CD14-positive monocyte (primary cell): Measurements from ENCODE around the gene RBM11. TPM values are rescaled to one million over a fixed set of nuclear protein-coding genes. Genes with fewer than 3 reads are reported as not detected.

Experiments used
- DNase-seq, 3 donors: peaks; one replicate each; pipeline ENCODE4 v3.0.0-alpha.2; 2011 to 2022
- H2AFZ ChIP-seq: 2 replicates; pipeline ENCODE4 v1.6.0; 2012; ENCODE audit warnings: mild to moderate bottlenecking, low read depth, low read length, inconsistent platforms; ENCODE audit not compliant: insufficient read depth, poor library complexity, severe bottlenecking
- H3K27ac ChIP-seq, 2 donors: 1 replicate in 1 of 2; 2 replicates in 1 of 2; pipeline ENCODE4 v1.5.1; 2012 to 2013; ENCODE audit warnings: low read length in 2 of 2, control low read depth in 1 of 2, inconsistent platforms in 1 of 2, low read depth in 1 of 2, mild to moderate bottlenecking in 1 of 2
- H3K27me3 ChIP-seq, 2 donors: one replicate each; pipeline versions ENCODE4 v1.6.0 to v1.6.1; 2011 to 2013; ENCODE audit warnings: low read length in 2 of 2; ENCODE audit not compliant: control insufficient read depth in 2 of 2, insufficient read depth in 2 of 2
- H3K36me3 ChIP-seq, 2 donors: replicated peaks in 1 of 2; 1 replicate in 1 of 2; 2 replicates in 1 of 2; pipeline versions ENCODE4 v1.5.1 to v1.6.1; 2012 to 2013; ENCODE audit warnings: low read length in 2 of 2, control low read depth in 1 of 2, inconsistent platforms in 1 of 2, mild to moderate bottlenecking in 1 of 2; ENCODE audit not compliant: insufficient read depth in 2 of 2, control insufficient read depth in 1 of 2
- H3K4me1 ChIP-seq, 2 donors: 1 replicate in 1 of 2; 2 replicates in 1 of 2; pipeline versions ENCODE4 v1.5.1 to v1.6.1; 2012 to 2013; ENCODE audit warnings: low read length in 2 of 2, control low read depth in 1 of 2, inconsistent platforms in 1 of 2, mild to moderate bottlenecking in 1 of 2, moderate library complexity in 1 of 2; ENCODE audit not compliant: insufficient read depth in 2 of 2, control insufficient read depth in 1 of 2
- H3K4me2 ChIP-seq: replicated peaks from 2 replicates; pipeline ENCODE3; 2012; ENCODE audit warnings: low read length, moderate library complexity, mild to moderate bottlenecking; ENCODE audit not compliant: poor library complexity, severe bottlenecking; ENCODE audit errors: extremely low read depth
- H3K4me3 ChIP-seq, 3 experiments: fragments of 200-600 bp in 1 of 3; sonication (generic) in 1 of 3; replicated peaks in 1 of 3; 1 replicate in 2 of 3; 2 replicates in 1 of 3; pipeline ENCODE4 v1.5.1; 2011 to 2013; ENCODE audit warnings: low read length in 3 of 3, mild to moderate bottlenecking in 3 of 3, control low read depth in 2 of 3, low read depth in 2 of 3, inconsistent platforms in 1 of 3, moderate library complexity in 1 of 3
- H3K79me2 ChIP-seq: 2 replicates; pipeline ENCODE4 v1.6.0; 2012; ENCODE audit warnings: mild to moderate bottlenecking, control low read depth, inconsistent platforms, low read length, moderate library complexity; ENCODE audit not compliant: insufficient read depth
- H3K9ac ChIP-seq: 2 replicates; pipeline ENCODE4 v1.6.0; 2017; ENCODE audit warnings: low read length, mild to moderate bottlenecking; ENCODE audit not compliant: insufficient read depth, poor library complexity, severe bottlenecking
- H3K9me3 ChIP-seq, 2 donors: replicated peaks in 1 of 2; 1 replicate in 1 of 2; 2 replicates in 1 of 2; pipeline versions ENCODE4 v1.5.1 to v1.6.1; 2012 to 2013; ENCODE audit warnings: low read length in 2 of 2, control low read depth in 1 of 2; ENCODE audit not compliant: control insufficient read depth in 1 of 2, insufficient read depth in 1 of 2
- H4K20me1 ChIP-seq: 2 replicates; pipeline ENCODE4 v1.6.0; 2012; ENCODE audit warnings: mild to moderate bottlenecking, low read length, control low read depth, moderate library complexity; ENCODE audit not compliant: insufficient read depth
- H3K27ac Mint-ChIP-seq, 7 donors: one replicate each; pipeline ENCODE4 v1.8.0; 2020; ENCODE audit warnings: mild to moderate bottlenecking in 7 of 7, mixed read lengths in 7 of 7, moderate library complexity in 6 of 7, inconsistent platforms in 2 of 7
- H3K27me3 Mint-ChIP-seq, 3 donors: one replicate each; pipeline ENCODE4 v1.8.0; 2021 to 2022; ENCODE audit warnings: low read depth in 3 of 3, mild to moderate bottlenecking in 3 of 3, mixed read lengths in 3 of 3, moderate library complexity in 3 of 3, inconsistent platforms in 1 of 3
- H3K36me3 Mint-ChIP-seq, 2 donors: one replicate each; pipeline ENCODE4 v1.8.0; 2020; ENCODE audit warnings: mixed read lengths in 2 of 2, inconsistent platforms in 1 of 2, mild to moderate bottlenecking in 1 of 2
- H3K4me1 Mint-ChIP-seq: one replicate; pipeline ENCODE4 v1.8.0; 2020; ENCODE audit warnings: mild to moderate bottlenecking, mixed read lengths
- H3K4me3 Mint-ChIP-seq, 2 donors: one replicate each; pipeline ENCODE4 v1.8.0; 2020; ENCODE audit warnings: mild to moderate bottlenecking in 2 of 2, mixed read lengths in 2 of 2, moderate library complexity in 1 of 2
- H3K9me3 Mint-ChIP-seq, 7 donors: one replicate each; pipeline ENCODE4 v1.8.0; 2020 to 2022; ENCODE audit warnings: mixed read lengths in 7 of 7, mild to moderate bottlenecking in 6 of 7, moderate library complexity in 6 of 7, inconsistent platforms in 2 of 7
- WGBS: methylation state at CpG from one replicate; pipeline ENCODE4 v1.1.5; 2013; ENCODE audit warnings: missing lambda C conversion rate; ENCODE audit not compliant: insufficient coverage; 5-methylcytosine and 5-hydroxymethylcytosine counted together
- intact Hi-C, 2 donors: fragments of 100-400 bp; cut with micrococcal nuclease; formaldehyde crosslinking; loops; one replicate each; pipeline versions ENCODE4 v1.15.0 to v1.15.1; 2023
- polyA plus RNA-seq, 3 donors: library from polyadenylated mRNA; depleted of rRNA in 1 of 3; unstranded in 2 of 3; stranded (reverse) in 1 of 3; fragments of 300-500 nt in 2 of 3; fragments of >200 nt in 1 of 3; fragmentation: Illumina TruSeq in 2 of 3; gene quantifications; 1 replicate in 2 of 3; 2 replicates in 1 of 3; pipeline ENCODE4 v1.2.3, GENCODE V29; 2012 to 2021
- TF ChIP-seq, protein P1 (sequence below): fragments of 200-600 bp; IDR thresholded peaks from one replicate; pipeline ENCODE4 v1.8.0; 2022; ENCODE audit warnings: antibody characterized with exemption, mild to moderate bottlenecking

RBM11 gene
- polyA plus RNA-seq, 3 donors: 0.47 TPM; not detected in 2

DNA sequence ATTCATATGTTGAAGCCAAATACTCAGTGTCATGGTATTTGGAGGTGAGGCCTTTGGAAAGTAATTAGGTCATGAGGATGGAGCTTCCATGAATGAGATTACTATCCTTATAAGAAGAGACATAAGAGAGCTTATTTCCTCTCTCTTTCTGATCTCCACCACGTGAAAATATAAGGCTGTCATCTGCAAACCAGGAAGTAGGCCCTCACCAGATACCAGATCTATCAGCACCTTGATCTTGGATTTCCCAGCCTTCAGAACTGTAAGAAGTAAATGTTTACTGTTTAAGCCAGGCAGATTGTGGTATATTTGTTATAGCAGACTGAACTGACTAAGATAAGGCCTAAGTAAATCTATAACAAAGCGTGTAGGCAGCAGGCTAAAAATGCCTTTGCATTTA, 25.3 kb downstream of the RBM11 start:
- H3K27me3 Mint-ChIP-seq: no peaks in the 10 kb centered on the region

DNA sequence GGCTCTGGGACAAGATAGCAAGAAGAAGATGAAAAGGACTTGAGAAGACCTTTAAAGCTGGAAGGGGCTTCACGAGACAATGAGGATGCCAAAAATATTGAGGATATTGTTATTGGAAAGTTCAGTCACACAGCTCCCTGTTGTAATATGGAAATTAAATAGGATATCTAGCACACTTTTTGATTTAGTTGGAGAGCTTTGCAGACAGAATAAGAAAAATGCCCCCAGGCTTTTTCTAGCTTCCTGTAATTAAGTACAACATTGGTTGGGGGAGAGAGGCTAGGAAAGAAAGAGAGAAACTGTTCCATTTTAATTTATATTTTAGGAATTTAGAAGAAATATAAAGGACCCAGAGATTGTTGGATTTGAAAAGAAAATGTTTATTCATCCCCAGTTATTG, 27.5 kb downstream of the RBM11 start:
- H2AFZ ChIP-seq: no peak overlapping the region
- Mint-ChIP-seq H3K4me3 (no peak overlapping the region), H3K36me3 (no peaks in the 10 kb centered on the region), H3K9me3 (peaks cover 0 to 5% (median 0%) of the 10 kb centered on the region in 7 donors), H3K27me3 (no peaks in the 10 kb centered on the region), H3K27ac (no peak overlapping the region), H3K4me1 (peaks cover 11% of the 10 kb centered on the region)
- H3K27me3 ChIP-seq: no peaks in the 10 kb centered on the region
- no peak overlapping the region for H3K4me3 ChIP-seq
- no peaks in the 10 kb centered on the region for H3K36me3 ChIP-seq
- no peaks in the 10 kb centered on the region for H4K20me1 ChIP-seq
- H3K4me1 ChIP-seq: no peaks in the 10 kb centered on the region
- H3K9ac ChIP-seq: no peak overlapping the region
- H3K79me2 ChIP-seq: no peaks in the 10 kb centered on the region
- intact Hi-C loops: no loop called here
- 50% methylated on average over 1 of the region's 1 CpG for WGBS
- H3K4me2 ChIP-seq: no peak overlapping the region
- no peaks in the 10 kb centered on the region for H3K9me3 ChIP-seq
- no peak overlapping the region for H3K27ac ChIP-seq
- TF ChIP-seq, protein P1, sequence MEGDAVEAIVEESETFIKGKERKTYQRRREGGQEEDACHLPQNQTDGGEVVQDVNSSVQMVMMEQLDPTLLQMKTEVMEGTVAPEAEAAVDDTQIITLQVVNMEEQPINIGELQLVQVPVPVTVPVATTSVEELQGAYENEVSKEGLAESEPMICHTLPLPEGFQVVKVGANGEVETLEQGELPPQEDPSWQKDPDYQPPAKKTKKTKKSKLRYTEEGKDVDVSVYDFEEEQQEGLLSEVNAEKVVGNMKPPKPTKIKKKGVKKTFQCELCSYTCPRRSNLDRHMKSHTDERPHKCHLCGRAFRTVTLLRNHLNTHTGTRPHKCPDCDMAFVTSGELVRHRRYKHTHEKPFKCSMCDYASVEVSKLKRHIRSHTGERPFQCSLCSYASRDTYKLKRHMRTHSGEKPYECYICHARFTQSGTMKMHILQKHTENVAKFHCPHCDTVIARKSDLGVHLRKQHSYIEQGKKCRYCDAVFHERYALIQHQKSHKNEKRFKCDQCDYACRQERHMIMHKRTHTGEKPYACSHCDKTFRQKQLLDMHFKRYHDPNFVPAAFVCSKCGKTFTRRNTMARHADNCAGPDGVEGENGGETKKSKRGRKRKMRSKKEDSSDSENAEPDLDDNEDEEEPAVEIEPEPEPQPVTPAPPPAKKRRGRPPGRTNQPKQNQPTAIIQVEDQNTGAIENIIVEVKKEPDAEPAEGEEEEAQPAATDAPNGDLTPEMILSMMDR: no peak
- DNase-seq: no peak

More for the DNA sequence above, 25.3 kb downstream of the RBM11 start:
- no peaks in the 10 kb centered on the region for H3K4me1 ChIP-seq
- intact Hi-C loops: no loop called here
- H3K9me3 ChIP-seq: no peaks in the 10 kb centered on the region
- Mint-ChIP-seq H3K27ac (no peak overlapping the region), H3K4me1 (peaks cover 11% of the 10 kb centered on the region), H3K36me3 (no peaks in the 10 kb centered on the region), H3K9me3 (peaks cover 0 to 1% (median 0%) of the 10 kb centered on the region in 7 donors), H3K4me3 (no peak overlapping the region)
- H3K4me2 ChIP-seq: no peak overlapping the region
- H3K36me3 ChIP-seq: no peaks in the 10 kb centered on the region
- no peak overlapping the region for H2AFZ ChIP-seq
- no peak overlapping the region for H3K9ac ChIP-seq
- no peak overlapping the region for H3K27ac ChIP-seq
- H3K27me3 ChIP-seq: no peaks in the 10 kb centered on the region
- peak; percentile 3 to 40 (median 12) for DNase-seq
- no peaks in the 10 kb centered on the region for H4K20me1 ChIP-seq
- TF ChIP-seq, protein P1: no peak
- no peaks in the 10 kb centered on the region for H3K79me2 ChIP-seq
- H3K4me3 ChIP-seq: no peak overlapping the region
- WGBS: 83% methylated on average over 1 of the region's 2 CpGs
